ENCODE data around the gene KDM4B.

Gene KDM4B

DNA sequence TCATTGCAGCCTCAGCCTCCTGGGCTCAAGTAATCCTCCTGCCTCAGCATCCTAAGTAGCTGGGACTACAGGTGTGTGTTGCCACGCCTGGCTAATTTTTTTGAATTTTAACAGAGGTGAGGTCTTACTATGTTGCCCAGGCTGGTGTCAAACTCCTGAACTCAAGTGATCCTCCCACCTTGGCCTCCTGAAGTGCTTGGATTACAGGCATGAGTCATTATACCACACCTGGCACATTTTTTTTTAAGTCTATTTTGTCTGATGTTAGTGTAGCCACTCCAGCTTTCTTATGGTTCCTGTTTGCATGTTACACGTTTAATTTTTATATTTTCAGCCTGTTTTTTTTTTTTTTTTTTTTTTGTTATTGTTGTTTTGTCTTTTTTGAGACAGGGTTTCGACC, 24.8 kb downstream of the KDM4B start:
- Histone ChIP-seq H3K36me3 (ENCODE audit: low read depth) (no peaks in the 10 kb centered on the region; the same call in 1 of the 2 replicates), H3K9me3 (ENCODE audit: severe bottlenecking) (no peaks in the 10 kb centered on the region), H3K4me3 (ENCODE audit: severe bottlenecking) (no peak overlapping the region), H3K4me1 (ENCODE audit: insufficient read depth, poor library complexity, severe bottlenecking) (no peaks in the 10 kb centered on the region), H3K27ac (ENCODE audit: poor library complexity, severe bottlenecking) (no peak overlapping the region), H3K27me3 (ENCODE audit: insufficient read depth, poor library complexity, severe bottlenecking) (no peaks in the 10 kb centered on the region)
- TF ChIP-seq CTCF (IDR thresholded peaks at IDR 0.05; ENCODE audit: poor library complexity, severe bottlenecking), result no peak
- ATAC-seq (ENCODE audit: low read depth), result no peak; the same call in 2 of the 3 replicates
- DNase-seq (ENCODE audit: low spot score), result no peak

- ATAC-seq (ENCODE audit: low read depth), result no peak
- no peak for TF ChIP-seq CTCF (IDR thresholded peaks at IDR 0.05; ENCODE audit: poor library complexity, severe bottlenecking)
- Histone ChIP-seq H3K27me3 (ENCODE audit: insufficient read depth, poor library complexity, severe bottlenecking) (no peaks in the 10 kb centered on the region), H3K9me3 (ENCODE audit: severe bottlenecking) (no peaks in the 10 kb centered on the region), H3K36me3 (ENCODE audit: low read depth) (no peaks in the 10 kb centered on the region; the same call in 1 of the 2 replicates), H3K4me1 (ENCODE audit: insufficient read depth, poor library complexity, severe bottlenecking) (peaks cover 2% of the 10 kb centered on the region), H3K27ac (ENCODE audit: poor library complexity, severe bottlenecking) (no peak overlapping the region), H3K4me3 (ENCODE audit: severe bottlenecking) (no peak overlapping the region)
- no peak for DNase-seq (ENCODE audit: low spot score)
These were observed 27.8 kb downstream of the KDM4B start for GRCh38 chr19:4996701-4997100.

GRCh38 chr19:4997297-4997696, 28.4 kb downstream of the KDM4B start:
- Histone ChIP-seq H3K4me1 (ENCODE audit: insufficient read depth, poor library complexity, severe bottlenecking) (peaks cover 8% of the 10 kb centered on the region), H3K36me3 (ENCODE audit: low read depth) (no peaks in the 10 kb centered on the region), H3K9me3 (ENCODE audit: severe bottlenecking) (no peaks in the 10 kb centered on the region), H3K27ac (ENCODE audit: poor library complexity, severe bottlenecking) (no peak overlapping the region), H3K27me3 (ENCODE audit: insufficient read depth, poor library complexity, severe bottlenecking) (no peaks in the 10 kb centered on the region), H3K4me3 (ENCODE audit: severe bottlenecking) (no peak overlapping the region)
- no peak for TF ChIP-seq CTCF (IDR thresholded peaks at IDR 0.05; ENCODE audit: poor library complexity, severe bottlenecking)
- ATAC-seq (ENCODE audit: low read depth) (no peak), DNase-seq (ENCODE audit: low spot score) (no peak)

DNA sequence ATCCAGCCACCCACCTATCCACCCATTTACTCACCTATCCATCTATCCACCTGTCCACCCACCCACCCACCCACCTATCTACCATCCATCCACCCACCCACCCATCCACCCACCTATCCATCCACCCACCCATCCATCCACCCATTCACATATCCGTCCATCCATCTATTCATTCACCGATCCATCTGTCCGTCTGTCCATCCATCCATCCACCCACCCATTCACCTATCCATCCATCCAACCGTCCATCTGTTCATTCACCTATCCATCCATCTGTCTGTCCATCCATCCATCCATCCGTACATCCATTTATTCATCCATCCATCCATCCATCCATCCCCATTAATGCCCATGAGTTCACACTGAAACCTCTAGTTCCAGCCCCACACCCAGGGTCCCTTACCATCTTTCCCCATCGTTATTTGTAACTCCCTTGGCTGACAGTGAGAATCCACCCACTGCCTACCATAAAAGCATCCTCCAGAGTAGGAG, 31.3 kb downstream of the KDM4B start:
- TF ChIP-seq CTCF (IDR thresholded peaks at IDR 0.05; ENCODE audit: poor library complexity, severe bottlenecking), result no peak
- no peak for DNase-seq (ENCODE audit: low spot score)
- Histone ChIP-seq H3K4me3 (ENCODE audit: severe bottlenecking) (no peak overlapping the region), H3K4me1 (ENCODE audit: insufficient read depth, poor library complexity, severe bottlenecking) (peaks cover 12% of the 10 kb centered on the region), H3K27ac (ENCODE audit: poor library complexity, severe bottlenecking) (no peak overlapping the region), H3K9me3 (ENCODE audit: severe bottlenecking) (no peaks in the 10 kb centered on the region), H3K36me3 (ENCODE audit: low read depth) (no peaks in the 10 kb centered on the region), H3K27me3 (ENCODE audit: insufficient read depth, poor library complexity, severe bottlenecking) (no peaks in the 10 kb centered on the region)
- no peak for ATAC-seq (ENCODE audit: low read depth)

DNA sequence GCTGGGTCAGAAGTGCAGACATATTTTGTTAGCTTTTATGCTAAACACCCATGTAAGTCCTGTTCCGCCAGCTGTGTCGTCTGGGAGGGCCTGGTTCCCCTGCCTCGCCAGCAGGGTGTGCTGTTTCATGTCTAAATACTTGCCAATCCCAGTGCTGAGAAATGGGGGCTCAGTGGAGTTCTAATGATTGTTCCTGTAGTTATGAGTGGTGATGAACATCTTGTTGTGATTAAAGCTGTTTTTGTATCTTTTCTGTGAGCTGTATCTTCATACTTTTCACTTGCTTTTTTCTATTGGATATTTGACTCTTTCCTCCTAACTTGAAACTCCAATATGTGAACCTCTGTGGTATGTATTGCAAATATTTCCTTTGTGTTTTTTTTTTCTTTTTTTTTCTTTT, 32.7 kb downstream of the KDM4B start:
- peak overlapping the region; percentile 65 for H3K27ac ChIP-seq (ENCODE audit: poor library complexity, severe bottlenecking)
- no peaks in the 10 kb centered on the region for H3K27me3 ChIP-seq (ENCODE audit: insufficient read depth, poor library complexity, severe bottlenecking)
- peaks cover 12% of the 10 kb centered on the region for H3K4me1 ChIP-seq (ENCODE audit: insufficient read depth, poor library complexity, severe bottlenecking)
- 0 out of 3 replicates have a peak, but pooled peaks have one; percentile 27 for ATAC-seq (ENCODE audit: low read depth)
- no peaks in the 10 kb centered on the region for H3K9me3 ChIP-seq (ENCODE audit: severe bottlenecking)
- no peak for DNase-seq (ENCODE audit: low spot score)
- H3K4me3 ChIP-seq (ENCODE audit: severe bottlenecking), result no peak overlapping the region
- TF ChIP-seq CTCF (IDR thresholded peaks at IDR 0.05; ENCODE audit: poor library complexity, severe bottlenecking), result peak; percentile 49
- no peaks in the 10 kb centered on the region for H3K36me3 ChIP-seq (ENCODE audit: low read depth)
